MM.1S (cell line): Measurements from ENCODE around the gene PPIP5K1.
A peak's percentile ranks its signal among the peaks of the same experiment; 100 is the strongest.

Experiments
- DNase-seq: peaks from one replicate; pipeline ENCODE4 v3.0.0-alpha.2; 2015
- H2AFZ ChIP-seq: fragments of 300-600 bp; sonication (generic); 2 replicates; pipeline ENCODE4 v1.6.0; 2016; ENCODE audit warnings: antibody characterized with exemption, low read length
- H3F3A ChIP-seq: fragments of 300-600 bp; sonication (generic); 2 replicates; pipeline ENCODE4 v1.6.1; 2016; ENCODE audit warnings: mild to moderate bottlenecking, antibody characterized with exemption, low read length, moderate library complexity, mixed read lengths; ENCODE audit not compliant: insufficient read depth
- H3K27ac ChIP-seq: fragments of 300-600 bp; sonication (generic); 2 replicates; pipeline ENCODE4 v1.5.1; 2016; ENCODE audit warnings: mild to moderate bottlenecking, low read length
- H3K27me3 ChIP-seq: fragments of 300-600 bp; sonication (generic); replicated peaks from 2 replicates; pipeline ENCODE4 v1.6.0; 2016; ENCODE audit warnings: low read length; ENCODE audit not compliant: insufficient read depth
- H3K36me3 ChIP-seq: fragments of 300-600 bp; sonication (generic); replicated peaks from 2 replicates; pipeline ENCODE4 v1.6.1; 2016; ENCODE audit warnings: mild to moderate bottlenecking, low read length, mixed read lengths; ENCODE audit not compliant: insufficient read depth
- H3K4me1 ChIP-seq: fragments of 300-600 bp; sonication (generic); 2 replicates; pipeline ENCODE4 v1.6.1; 2016; ENCODE audit warnings: low read length, mixed read lengths
- H3K4me2 ChIP-seq: fragments of 300-600 bp; sonication (generic); 2 replicates; pipeline ENCODE4 v1.6.0; 2016; ENCODE audit warnings: low read depth, low read length
- H3K4me3 ChIP-seq: fragments of 300-600 bp; sonication (generic); 2 replicates; pipeline ENCODE4 v1.5.1; 2016; ENCODE audit warnings: low read length, mixed read lengths
- H3K79me2 ChIP-seq: fragments of 300-600 bp; sonication (generic); 2 replicates; pipeline ENCODE4 v1.6.1; 2016; ENCODE audit warnings: mixed run types, low read length, mixed read lengths
- H3K9ac ChIP-seq: fragments of 300-600 bp; sonication (generic); 2 replicates; pipeline ENCODE4 v1.6.1; 2016; ENCODE audit warnings: low read length, mixed read lengths
- H3K9me2 ChIP-seq: fragments of 300-600 bp; sonication (generic); replicated peaks from 2 replicates; pipeline ENCODE4 v1.6.1; 2016; ENCODE audit warnings: mild to moderate bottlenecking, low read length, mixed read lengths; ENCODE audit not compliant: insufficient read depth
- H3K9me3 ChIP-seq: fragments of 300-600 bp; sonication (generic); replicated peaks from 2 replicates; pipeline ENCODE4 v1.6.1; 2016; ENCODE audit warnings: mild to moderate bottlenecking, low read length, mixed read lengths; ENCODE audit not compliant: insufficient read depth
- H4K20me1 ChIP-seq: fragments of 300-600 bp; sonication (generic); 2 replicates; pipeline ENCODE4 v1.6.1; 2016; ENCODE audit warnings: mild to moderate bottlenecking, low read length, moderate library complexity, mixed read lengths; ENCODE audit not compliant: insufficient read depth
- EZH2 ChIP-seq: fragments of 300-600 bp; sonication (generic); optimal IDR thresholded peaks from 2 replicates; pipeline ENCODE3; 2017; ENCODE audit warnings: low read depth, mild to moderate bottlenecking, antibody characterized with exemption, low read length, mixed read lengths
- EZH2phosphoT487 ChIP-seq: fragments of 300-600 bp; sonication (generic); IDR thresholded peaks from 2 replicates; pipeline ENCODE4 v1.6.1; 2018; ENCODE audit warnings: antibody characterized with exemption, low read length
- TF ChIP-seq, protein P1 (sequence below): fragments of 300-600 bp; sonication (generic); IDR thresholded peaks from 2 replicates; pipeline ENCODE4 v1.5.1; 2016; ENCODE audit warnings: antibody characterized with exemption, low read length, mixed read lengths

Gene PPIP5K1

DNA sequence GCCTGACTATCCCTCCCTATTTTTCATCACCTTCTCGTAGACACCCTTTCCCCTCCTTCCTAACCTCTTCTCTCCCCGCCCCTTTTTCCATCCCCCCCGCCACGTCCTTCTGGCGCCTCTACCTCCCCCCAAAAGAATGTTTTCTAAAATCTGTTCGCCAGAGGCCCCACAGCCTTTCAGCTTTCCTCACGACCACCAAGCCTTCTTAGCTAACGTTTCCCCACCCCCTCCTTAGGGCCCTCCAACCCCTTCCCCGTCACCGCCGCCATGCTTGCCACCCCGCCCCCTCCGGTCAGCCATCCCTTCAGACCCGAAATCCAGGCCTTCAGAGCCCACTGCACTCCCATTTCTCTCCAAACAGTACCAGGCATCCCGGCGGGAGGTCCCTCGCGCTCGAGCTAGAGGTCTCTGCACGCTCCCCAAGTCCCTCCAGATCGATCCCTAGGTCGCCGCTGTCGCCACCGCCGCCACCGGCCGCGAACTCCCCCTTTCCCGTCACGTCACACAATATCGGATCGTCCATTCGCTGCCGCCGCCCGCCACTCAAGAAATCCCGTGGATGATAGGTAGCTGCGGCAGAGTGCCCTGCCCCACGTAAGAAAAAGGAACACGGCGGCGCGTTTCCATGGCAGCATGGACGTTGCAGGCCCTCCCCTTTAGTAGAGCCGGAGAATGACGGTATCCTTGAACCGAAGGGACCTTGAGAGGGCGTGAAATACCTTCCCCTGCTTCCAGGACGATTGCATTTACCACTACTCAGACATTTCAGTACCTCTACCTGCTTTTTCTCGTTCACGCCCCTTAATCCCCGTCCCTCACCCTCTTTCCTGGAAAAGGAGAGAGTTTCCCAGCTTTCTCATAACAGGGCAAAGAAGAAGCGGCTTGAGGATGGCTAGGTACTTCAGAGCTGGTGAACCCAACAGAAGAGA lies 97.1 kb downstream of the PPIP5K1 start, which contains the start of gene TP53BP1:
Gene TP53BP1 (minus strand): TSS at position 484 of the 929 bp plus-strand sequence. CDS start 113 bp downstream, at position 371.
- peaks cover 6% of the 10 kb centered on the region for H3K4me1 ChIP-seq
- peak within 1 kb of the TSS; percentile 84 for H3K9ac ChIP-seq
- peak within 1 kb of the TSS; percentile 98 for H2AFZ ChIP-seq
- H3K9me3 ChIP-seq: no peaks in the 10 kb centered on the region
- peak within 1 kb of the TSS; percentile 86 for H3K4me2 ChIP-seq
- H3K4me3 ChIP-seq: peak within 1 kb of the TSS; percentile 95
- no peaks in the 10 kb centered on the region for H3K27me3 ChIP-seq
- H3K9me2 ChIP-seq: no peaks in the 10 kb centered on the region
- peak; percentile 94 for DNase-seq
- no peaks in the 10 kb centered on the region for H4K20me1 ChIP-seq
- peak within 1 kb of the TSS; percentile 25; the same call in 1 of the 2 replicates for H3K27ac ChIP-seq
- TF ChIP-seq, protein P1, sequence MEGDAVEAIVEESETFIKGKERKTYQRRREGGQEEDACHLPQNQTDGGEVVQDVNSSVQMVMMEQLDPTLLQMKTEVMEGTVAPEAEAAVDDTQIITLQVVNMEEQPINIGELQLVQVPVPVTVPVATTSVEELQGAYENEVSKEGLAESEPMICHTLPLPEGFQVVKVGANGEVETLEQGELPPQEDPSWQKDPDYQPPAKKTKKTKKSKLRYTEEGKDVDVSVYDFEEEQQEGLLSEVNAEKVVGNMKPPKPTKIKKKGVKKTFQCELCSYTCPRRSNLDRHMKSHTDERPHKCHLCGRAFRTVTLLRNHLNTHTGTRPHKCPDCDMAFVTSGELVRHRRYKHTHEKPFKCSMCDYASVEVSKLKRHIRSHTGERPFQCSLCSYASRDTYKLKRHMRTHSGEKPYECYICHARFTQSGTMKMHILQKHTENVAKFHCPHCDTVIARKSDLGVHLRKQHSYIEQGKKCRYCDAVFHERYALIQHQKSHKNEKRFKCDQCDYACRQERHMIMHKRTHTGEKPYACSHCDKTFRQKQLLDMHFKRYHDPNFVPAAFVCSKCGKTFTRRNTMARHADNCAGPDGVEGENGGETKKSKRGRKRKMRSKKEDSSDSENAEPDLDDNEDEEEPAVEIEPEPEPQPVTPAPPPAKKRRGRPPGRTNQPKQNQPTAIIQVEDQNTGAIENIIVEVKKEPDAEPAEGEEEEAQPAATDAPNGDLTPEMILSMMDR: no peak
- no peaks in the 10 kb centered on the region for H3K79me2 ChIP-seq
- H3K36me3 ChIP-seq: no peaks in the 10 kb centered on the region
- H3F3A ChIP-seq: no peaks in the 10 kb centered on the region

DNA sequence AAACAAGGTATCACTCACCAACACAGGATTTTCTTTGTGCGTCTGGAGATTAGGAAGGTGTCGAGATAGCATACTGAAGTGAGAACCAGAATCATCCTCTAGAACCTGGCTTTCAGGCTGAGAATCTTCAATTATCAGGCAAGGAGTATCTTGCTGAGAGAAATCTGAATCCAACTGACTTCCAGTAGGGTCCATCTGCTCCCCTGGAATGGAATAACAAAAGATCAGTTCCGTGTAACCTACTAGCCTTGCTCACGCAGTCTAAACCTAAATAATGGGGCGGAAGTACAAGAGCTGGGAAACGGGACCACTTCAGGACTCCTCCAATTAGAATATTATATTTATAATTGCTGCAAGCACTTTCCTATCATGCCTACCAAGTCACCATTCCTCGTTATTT lies 97.7 kb downstream of the PPIP5K1 start:
- Histone ChIP-seq H3K4me1 (peaks cover 6% of the 10 kb centered on the region), H3K36me3 (no peaks in the 10 kb centered on the region), H3K79me2 (no peaks in the 10 kb centered on the region), H3F3A (no peaks in the 10 kb centered on the region), H2AFZ (peak overlapping the region; percentile 98), H4K20me1 (no peaks in the 10 kb centered on the region), H3K9me3 (no peaks in the 10 kb centered on the region), H3K4me2 (peak overlapping the region; percentile 86), H3K27me3 (no peaks in the 10 kb centered on the region), H3K27ac (no peak overlapping the region), H3K9ac (peak overlapping the region; percentile 84; the same call in 1 of the 2 replicates), H3K4me3 (peak overlapping the region; percentile 95), H3K9me2 (no peaks in the 10 kb centered on the region)
- TF ChIP-seq EZH2 (no peak), EZH2phosphoT487 (no peak)
- no peak for DNase-seq

DNA sequence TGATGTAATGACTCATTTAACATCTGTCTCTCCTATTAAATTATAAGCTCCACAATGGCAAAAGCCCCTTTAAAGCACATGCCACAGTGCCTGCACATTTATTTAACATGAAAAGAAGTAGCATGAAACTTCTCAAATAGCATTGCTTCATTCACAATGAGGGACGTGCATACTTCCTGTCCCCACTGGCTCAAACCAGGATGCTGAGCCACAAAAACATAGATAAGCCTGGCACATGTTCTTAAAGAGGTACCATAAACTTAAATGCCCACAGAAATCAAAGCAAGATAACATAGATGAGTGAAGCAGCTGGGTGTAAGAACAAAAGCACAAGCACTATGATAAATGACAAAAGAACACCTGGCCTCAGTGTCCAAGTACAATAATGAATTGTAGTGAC lies 100.8 kb downstream of the PPIP5K1 start:
- no peaks in the 10 kb centered on the region for H3K9me2 ChIP-seq
- H3K4me2 ChIP-seq: no peak overlapping the region
- no peaks in the 10 kb centered on the region for H3K79me2 ChIP-seq
- DNase-seq: no peak
- H3K27ac ChIP-seq: no peak overlapping the region
- no peak overlapping the region for H3K4me3 ChIP-seq
- H3K27me3 ChIP-seq: no peaks in the 10 kb centered on the region
- H4K20me1 ChIP-seq: no peaks in the 10 kb centered on the region
- peaks cover 6% of the 10 kb centered on the region for H3K4me1 ChIP-seq
- H3K36me3 ChIP-seq: no peaks in the 10 kb centered on the region
- H2AFZ ChIP-seq: no peak overlapping the region
- H3K9ac ChIP-seq: no peak overlapping the region
- TF ChIP-seq, protein P1: no peak
- TF ChIP-seq EZH2phosphoT487: no peak
- no peak for TF ChIP-seq EZH2
- H3F3A ChIP-seq: no peaks in the 10 kb centered on the region
- H3K9me3 ChIP-seq: no peaks in the 10 kb centered on the region

DNA sequence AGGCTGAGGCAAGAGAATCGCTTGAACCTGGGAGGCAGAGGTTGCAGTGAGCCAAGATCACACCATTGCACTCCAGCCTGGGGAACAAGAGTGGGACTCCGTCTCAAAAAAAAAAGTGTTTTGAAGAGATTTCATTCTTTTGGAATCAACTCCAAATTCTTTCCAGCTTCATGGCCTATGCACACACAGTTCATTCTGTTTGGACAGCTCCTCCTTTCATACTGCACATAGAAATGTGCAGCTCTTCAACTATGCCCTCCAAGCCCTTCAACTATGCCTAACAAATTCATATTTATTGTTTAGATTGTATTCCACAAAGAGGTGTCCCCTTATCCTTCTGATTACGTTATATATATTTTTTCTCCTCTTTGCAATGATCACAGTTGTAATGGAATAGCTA lies 101.2 kb downstream of the PPIP5K1 start:
- TF ChIP-seq EZH2 (no peak), EZH2phosphoT487 (no peak)
- TF ChIP-seq, protein P1: no peak
- Histone ChIP-seq H3K4me2 (no peak overlapping the region), H3K4me3 (no peak overlapping the region), H3K36me3 (no peaks in the 10 kb centered on the region), H3K9ac (no peak overlapping the region), H2AFZ (no peak overlapping the region), H3K27ac (no peak overlapping the region), H3K9me3 (no peaks in the 10 kb centered on the region), H3F3A (no peaks in the 10 kb centered on the region), H3K27me3 (no peaks in the 10 kb centered on the region), H3K4me1 (peaks cover 6% of the 10 kb centered on the region), H3K9me2 (no peaks in the 10 kb centered on the region), H3K79me2 (no peaks in the 10 kb centered on the region), H4K20me1 (no peaks in the 10 kb centered on the region)
- DNase-seq: no peak
